C4-2B (cell line): ENCODE measurements around the gene RFX2.
A peak's percentile ranks its signal among the peaks of the same experiment; 100 is the strongest.
"Not testable (repeated sequence)": the region's sequence is repeated elsewhere in the genome, so short reads cannot be mapped to it uniquely, and the experiment has no call there.

Experiments used
- H3K27ac ChIP-seq: fragments of 450-650 bp; 2 replicates; pipeline ENCODE4 v1.5.1; 2017
- CTCF ChIP-seq: fragments of 450-650 bp; conservative IDR thresholded peaks from 2 replicates; pipeline ENCODE4 v1.5.1; 2017; ENCODE audit warnings: mild to moderate bottlenecking
- ZFX ChIP-seq: fragments of 450-650 bp; IDR thresholded peaks from 2 replicates; pipeline ENCODE4 v1.6.1; 2017

RFX2 gene

GRCh38 chr19:6032381-6032780, 77.9 kb downstream of the RFX2 start:
- no peak overlapping the region for H3K27ac ChIP-seq
- TF ChIP-seq CTCF, result no peak
- TF ChIP-seq ZFX, result no peak

- no peak overlapping the region for H3K27ac ChIP-seq
- TF ChIP-seq CTCF, result no peak
- no peak for TF ChIP-seq ZFX
These were observed 80.1 kb downstream of the RFX2 start for GRCh38 chr19:6030214-6030507.

GRCh38 chr19:6026390-6027227, 83.7 kb downstream of the RFX2 start:
- H3K27ac ChIP-seq, result no peak overlapping the region
- no peak for TF ChIP-seq CTCF
- no peak for TF ChIP-seq ZFX

GRCh38 chr19:6024756-6025155, 85.5 kb downstream of the RFX2 start:
- not testable (repeated sequence) for H3K27ac ChIP-seq

GRCh38 chr19:6023936-6024335, 86.4 kb downstream of the RFX2 start:
- no peak overlapping the region for H3K27ac ChIP-seq
- TF ChIP-seq CTCF (no peak), ZFX (no peak)

- TF ChIP-seq ZFX (no peak), CTCF (no peak)
- H3K27ac ChIP-seq, result no peak overlapping the region; the same call in 1 of the 2 replicates
These were observed 87.1 kb downstream of the RFX2 start for GRCh38 chr19:6023085-6023682.

- TF ChIP-seq CTCF, result peak; percentile 43
- no peak for TF ChIP-seq ZFX
- H3K27ac ChIP-seq, result no peak overlapping the region; the same call in 1 of the 2 replicates
These were observed 87.7 kb downstream of the RFX2 start for GRCh38 chr19:6022570-6023064.
